ENCODE data around the gene GNAQ. TPM values are rescaled to one million over a fixed set of nuclear protein-coding genes. Genes with fewer than 3 reads are reported as not detected.
"Not testable (repeated sequence)": the region's sequence is repeated elsewhere in the genome, so short reads cannot be mapped to it uniquely, and the experiment has no call there.

Gene GNAQ
- total RNA-seq, 6 donors from 2014 or later: 50.3 to 117 (median 94.3) TPM

DNA sequence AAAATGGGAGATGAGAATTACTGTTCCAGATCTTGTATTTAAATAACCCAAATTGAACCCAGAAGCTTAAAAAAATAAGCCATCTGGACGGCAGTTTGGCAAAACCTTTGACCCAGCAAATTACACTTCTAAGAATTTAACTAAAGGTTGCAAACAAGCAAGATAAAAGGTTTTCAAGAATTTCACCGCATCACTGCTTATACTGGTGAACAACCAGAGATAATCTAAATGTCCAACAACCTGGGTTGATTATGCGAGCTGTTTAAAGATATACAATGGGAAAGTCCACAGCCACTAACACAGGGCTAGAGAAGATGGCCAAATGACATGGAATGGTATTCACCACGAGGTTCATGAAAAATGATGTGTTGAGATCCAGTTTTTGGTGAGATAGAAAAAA, 149.3 kb downstream of the GNAQ start:
- Histone ChIP-seq H3K4me3 (no peak overlapping the region), H3K4me1 (peaks cover 14 to 37% (median 28%) of the 10 kb centered on the region in 4 donors), H3K27ac (no peak overlapping the region), H3K27me3 (no peaks in the 10 kb centered on the region), H3K36me3 (no peaks in the 10 kb centered on the region), H3K9me3 (no peaks in the 10 kb centered on the region)
- no peak for TF ChIP-seq EP300 (IDR thresholded peaks at IDR 0.05)
- no peak for TF ChIP-seq POLR2A (IDR thresholded peaks at IDR 0.05)
- 82 to 83% methylated on average over 4 of the region's 4 CpGs for WGBS, 2 donors
- no peak for DNase-seq
- no peak for ATAC-seq (ENCODE audit: low FRiP score in 2 of 2)

DNA sequence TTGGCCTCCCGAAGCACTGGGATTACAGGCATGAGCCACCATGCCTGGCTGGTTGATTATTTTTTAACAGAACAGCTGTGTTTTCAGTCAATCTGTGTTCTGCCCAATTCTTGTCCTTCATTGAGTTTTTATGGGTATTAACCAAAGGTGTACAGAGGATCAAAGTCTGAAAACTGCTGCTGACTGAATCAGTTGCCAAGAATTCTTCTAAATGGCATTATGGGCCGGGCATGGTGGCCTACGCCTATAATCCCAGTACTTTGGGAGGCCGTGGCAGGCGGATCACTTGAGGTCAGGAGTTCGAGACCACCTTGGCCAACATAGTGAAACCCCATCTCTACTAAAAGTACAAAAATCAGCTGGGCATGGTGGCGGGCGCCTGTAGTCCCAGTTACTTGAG, 150.0 kb downstream of the GNAQ start:
- H3K4me1 ChIP-seq: peaks cover 14 to 37% (median 29%) of the 10 kb centered on the region in 4 donors
- not testable (repeated sequence) for H3K27me3 ChIP-seq; H3K36me3 ChIP-seq; H3K9me3 ChIP-seq; H3K27ac ChIP-seq; ATAC-seq (ENCODE audit: low FRiP score in 2 of 2); H3K4me3 ChIP-seq; DNase-seq
- 92 to 97% methylated on average over 7 to 8 of the region's 8 CpGs for WGBS, 2 donors

DNA sequence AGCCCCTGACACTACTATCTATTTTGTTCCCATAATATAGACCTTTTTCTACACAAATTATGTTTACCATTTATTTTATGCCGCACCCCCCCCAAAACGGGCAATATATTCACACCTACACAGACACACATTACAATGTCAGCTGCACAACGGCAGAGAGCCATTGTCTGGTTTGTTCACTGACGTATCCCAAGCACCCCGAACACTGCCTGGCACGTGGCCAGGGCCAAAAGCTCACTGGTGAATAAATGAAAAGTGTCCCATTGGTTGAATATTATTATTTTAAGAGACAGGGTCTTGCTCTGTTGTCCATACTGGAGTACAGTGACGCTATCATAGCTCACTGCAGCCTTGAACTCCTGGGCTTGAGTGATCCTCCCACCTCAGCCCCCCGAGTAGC, 150.5 kb downstream of the GNAQ start:
- no peak overlapping the region for H3K4me3 ChIP-seq
- no peaks in the 10 kb centered on the region for H3K9me3 ChIP-seq
- DNase-seq: no peak
- TF ChIP-seq, protein P1, sequence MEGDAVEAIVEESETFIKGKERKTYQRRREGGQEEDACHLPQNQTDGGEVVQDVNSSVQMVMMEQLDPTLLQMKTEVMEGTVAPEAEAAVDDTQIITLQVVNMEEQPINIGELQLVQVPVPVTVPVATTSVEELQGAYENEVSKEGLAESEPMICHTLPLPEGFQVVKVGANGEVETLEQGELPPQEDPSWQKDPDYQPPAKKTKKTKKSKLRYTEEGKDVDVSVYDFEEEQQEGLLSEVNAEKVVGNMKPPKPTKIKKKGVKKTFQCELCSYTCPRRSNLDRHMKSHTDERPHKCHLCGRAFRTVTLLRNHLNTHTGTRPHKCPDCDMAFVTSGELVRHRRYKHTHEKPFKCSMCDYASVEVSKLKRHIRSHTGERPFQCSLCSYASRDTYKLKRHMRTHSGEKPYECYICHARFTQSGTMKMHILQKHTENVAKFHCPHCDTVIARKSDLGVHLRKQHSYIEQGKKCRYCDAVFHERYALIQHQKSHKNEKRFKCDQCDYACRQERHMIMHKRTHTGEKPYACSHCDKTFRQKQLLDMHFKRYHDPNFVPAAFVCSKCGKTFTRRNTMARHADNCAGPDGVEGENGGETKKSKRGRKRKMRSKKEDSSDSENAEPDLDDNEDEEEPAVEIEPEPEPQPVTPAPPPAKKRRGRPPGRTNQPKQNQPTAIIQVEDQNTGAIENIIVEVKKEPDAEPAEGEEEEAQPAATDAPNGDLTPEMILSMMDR (IDR thresholded peaks at IDR 0.05): no peak
- TF ChIP-seq EP300 (IDR thresholded peaks at IDR 0.05) (no peak), POLR2A (IDR thresholded peaks at IDR 0.05) (no peak), POLR2AphosphoS5 (IDR thresholded peaks at IDR 0.05) (no peak)
- H3K4me1 ChIP-seq: peaks cover 18 to 41% (median 32%) of the 10 kb centered on the region in 4 donors
- no peaks in the 10 kb centered on the region for H3K27me3 ChIP-seq
- WGBS, 2 donors: 79 to 88% methylated on average over 8 of the region's 8 CpGs
- H3K36me3 ChIP-seq: no peaks in the 10 kb centered on the region
- no peak for ATAC-seq (ENCODE audit: low FRiP score in 2 of 2)
- no peak overlapping the region for H3K27ac ChIP-seq

DNA sequence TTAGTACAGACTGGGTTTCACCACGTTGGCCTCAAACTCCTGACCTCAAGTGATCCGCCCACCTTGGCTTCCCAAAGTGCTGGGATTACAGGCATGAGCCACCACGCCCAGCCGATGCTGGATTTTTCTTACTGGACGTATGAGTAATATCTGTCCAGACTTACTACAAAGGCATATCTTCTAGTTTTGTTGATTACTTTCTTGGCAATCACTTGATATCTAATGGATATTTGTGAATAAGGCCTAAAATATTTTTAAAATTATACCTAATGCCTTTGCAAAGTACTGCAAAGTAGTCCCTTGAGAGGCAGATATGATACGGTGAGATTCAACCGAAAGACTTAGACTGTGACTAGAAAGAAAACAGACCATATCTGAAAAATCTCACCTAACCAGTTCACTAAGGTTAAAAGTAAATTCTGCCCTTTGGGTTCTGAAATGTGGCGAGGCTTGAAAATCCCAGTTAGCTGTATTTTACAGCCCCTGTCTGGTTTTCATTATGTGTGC, 152.1 kb downstream of the GNAQ start:
- Histone ChIP-seq H3K27me3 (no peaks in the 10 kb centered on the region), H3K36me3 (no peaks in the 10 kb centered on the region), H3K4me3 (no peak overlapping the region), H3K27ac (peak overlapping the region in 1 of 4 donors; percentile 3), H3K9me3 (no peaks in the 10 kb centered on the region), H3K4me1 (peaks cover 19 to 45% (median 29%) of the 10 kb centered on the region in 4 donors)
- TF ChIP-seq POLR2AphosphoS5 (IDR thresholded peaks at IDR 0.05): no peak
- no peak for TF ChIP-seq EP300 (IDR thresholded peaks at IDR 0.05)
- no peak for TF ChIP-seq POLR2A (IDR thresholded peaks at IDR 0.05)
- TF ChIP-seq, protein P1 (IDR thresholded peaks at IDR 0.05): no peak
- DNase-seq: peak in 1 of 2 donors; percentile 39
- peak in 1 of 2 donors; percentile 85 for ATAC-seq (ENCODE audit: low FRiP score in 2 of 2)
- WGBS, 2 donors: 63 to 69% methylated on average over 8 of the region's 8 CpGs

DNA sequence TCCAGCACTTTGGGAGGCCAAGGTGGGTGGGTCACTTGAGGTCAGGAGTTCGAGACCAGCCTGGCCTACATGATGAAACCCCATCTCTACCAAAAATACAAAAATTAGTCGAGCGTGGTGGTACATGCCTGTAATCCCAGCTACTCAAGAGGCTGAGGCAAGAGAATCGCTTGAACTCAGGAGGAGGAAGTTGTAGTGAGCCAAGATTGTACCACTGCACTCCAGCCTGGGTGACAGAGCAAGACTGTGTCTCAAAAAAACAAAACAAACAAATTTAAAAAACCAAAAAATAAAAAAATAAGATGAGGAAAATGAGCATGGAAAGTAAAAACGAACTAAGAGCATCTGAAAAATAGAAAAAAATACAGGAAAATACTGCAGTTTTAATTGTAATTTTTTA, 152.8 kb downstream of the GNAQ start:
- not testable (repeated sequence) for ATAC-seq (ENCODE audit: low FRiP score in 2 of 2); H3K9me3 ChIP-seq; DNase-seq; H3K36me3 ChIP-seq; H3K4me3 ChIP-seq; H3K27me3 ChIP-seq
- peak overlapping the region in 1 of 4 donors; percentile 3 for H3K27ac ChIP-seq
- peaks cover 14 to 38% (median 23%) of the 10 kb centered on the region in 4 donors for H3K4me1 ChIP-seq
- 54 to 66% methylated on average over 5 of the region's 5 CpGs for WGBS, 2 donors

DNA sequence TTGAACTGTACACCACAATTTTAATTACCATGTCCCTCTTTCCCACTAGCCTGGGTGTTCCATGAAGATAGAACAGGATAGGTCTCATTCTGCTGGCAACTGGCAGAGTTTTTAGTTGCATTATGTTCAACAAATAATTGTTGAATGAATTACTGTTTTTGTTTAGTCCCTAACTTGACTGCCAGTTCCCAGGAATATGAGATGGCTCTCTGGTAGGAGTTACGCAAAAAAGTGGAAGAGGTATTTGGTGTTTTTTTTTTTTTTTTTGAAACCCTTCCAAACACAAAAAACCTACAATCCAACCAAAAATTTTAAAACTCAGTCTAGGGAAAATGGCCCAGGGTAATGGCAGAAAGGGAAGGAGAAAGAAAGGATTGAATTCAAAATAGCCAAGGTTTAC, 153.6 kb downstream of the GNAQ start:
- Histone ChIP-seq H3K4me3 (no peak overlapping the region), H3K9me3 (no peaks in the 10 kb centered on the region), H3K27me3 (no peaks in the 10 kb centered on the region), H3K27ac (no peak overlapping the region), H3K4me1 (peaks cover 6 to 31% (median 20%) of the 10 kb centered on the region in 4 donors), H3K36me3 (no peaks in the 10 kb centered on the region)
- TF ChIP-seq EP300 (IDR thresholded peaks at IDR 0.05): no peak
- TF ChIP-seq POLR2A (IDR thresholded peaks at IDR 0.05): no peak
- TF ChIP-seq, protein P1 (IDR thresholded peaks at IDR 0.05): no peak
- TF ChIP-seq POLR2AphosphoS5 (IDR thresholded peaks at IDR 0.05): no peak
- no peak for DNase-seq
- 86 to 91% methylated on average over 1 of the region's 1 CpG for WGBS, 2 donors
- ATAC-seq (ENCODE audit: low FRiP score in 2 of 2): no peak

Data from upper lobe of left lung (tissue), 6 donors.